ENCODE measurements around the gene RFXANK. TPM values are rescaled to one million over a fixed set of nuclear protein-coding genes. Genes with fewer than 3 reads are reported as not detected.

RFXANK gene
- total RNA-seq, 2 experiments from 2014 or later, result 105 to 114 TPM

DNA sequence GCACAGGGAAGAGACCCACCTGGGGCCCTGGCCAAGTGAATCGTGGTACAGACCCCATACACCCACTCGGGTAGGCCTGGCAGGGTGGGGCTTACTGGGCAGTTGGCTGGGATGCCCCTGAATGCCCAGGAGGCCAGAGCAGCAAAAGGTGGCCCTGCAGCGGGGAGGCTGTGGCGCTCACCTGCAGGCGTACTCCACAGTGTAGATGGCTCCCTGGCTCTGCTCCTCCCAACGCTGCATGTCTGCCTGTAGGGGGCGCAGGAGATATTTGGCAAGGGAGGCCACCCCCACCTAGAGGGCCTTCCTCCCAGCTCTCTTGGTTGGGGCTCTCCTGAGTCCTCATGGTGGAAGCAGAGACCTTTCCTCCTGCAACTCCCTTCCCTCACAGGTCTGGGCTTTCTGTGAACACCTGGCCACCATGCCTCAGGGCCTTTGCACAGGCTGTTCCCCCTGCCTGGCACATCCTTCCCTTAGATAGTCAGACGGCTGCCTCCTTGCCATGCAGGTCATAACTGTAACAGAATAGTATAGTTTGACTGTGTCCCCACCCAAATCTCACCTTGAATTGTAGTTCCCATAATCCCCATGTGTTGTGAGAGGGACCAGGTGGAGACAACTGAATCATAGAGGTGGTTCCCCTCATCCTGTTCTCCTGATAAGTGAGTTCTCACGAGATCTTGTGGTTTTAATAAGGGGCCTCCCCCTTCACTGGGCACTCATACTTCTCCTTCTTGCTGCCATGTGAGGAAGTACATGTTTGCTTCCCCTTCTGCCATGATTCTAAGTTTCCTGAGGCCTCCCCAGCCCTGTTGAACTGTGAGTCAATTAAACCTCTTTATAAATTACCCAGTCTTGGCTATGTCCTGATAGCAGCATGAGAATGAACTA, 6.0 kb upstream of the RFXANK start:
- TF ChIP-seq EZH2phosphoT487 (IDR thresholded peaks at IDR 0.05; ENCODE audit: borderline replicate concordance, low read depth, low read length), result no peak
- TF ChIP-seq, protein P1, sequence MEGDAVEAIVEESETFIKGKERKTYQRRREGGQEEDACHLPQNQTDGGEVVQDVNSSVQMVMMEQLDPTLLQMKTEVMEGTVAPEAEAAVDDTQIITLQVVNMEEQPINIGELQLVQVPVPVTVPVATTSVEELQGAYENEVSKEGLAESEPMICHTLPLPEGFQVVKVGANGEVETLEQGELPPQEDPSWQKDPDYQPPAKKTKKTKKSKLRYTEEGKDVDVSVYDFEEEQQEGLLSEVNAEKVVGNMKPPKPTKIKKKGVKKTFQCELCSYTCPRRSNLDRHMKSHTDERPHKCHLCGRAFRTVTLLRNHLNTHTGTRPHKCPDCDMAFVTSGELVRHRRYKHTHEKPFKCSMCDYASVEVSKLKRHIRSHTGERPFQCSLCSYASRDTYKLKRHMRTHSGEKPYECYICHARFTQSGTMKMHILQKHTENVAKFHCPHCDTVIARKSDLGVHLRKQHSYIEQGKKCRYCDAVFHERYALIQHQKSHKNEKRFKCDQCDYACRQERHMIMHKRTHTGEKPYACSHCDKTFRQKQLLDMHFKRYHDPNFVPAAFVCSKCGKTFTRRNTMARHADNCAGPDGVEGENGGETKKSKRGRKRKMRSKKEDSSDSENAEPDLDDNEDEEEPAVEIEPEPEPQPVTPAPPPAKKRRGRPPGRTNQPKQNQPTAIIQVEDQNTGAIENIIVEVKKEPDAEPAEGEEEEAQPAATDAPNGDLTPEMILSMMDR (conservative IDR thresholded peaks at IDR 0.05; ENCODE audit: low read length), result peak; percentile 80
- no TSS peak for BruUV-seq (replicated peaks)

DNA sequence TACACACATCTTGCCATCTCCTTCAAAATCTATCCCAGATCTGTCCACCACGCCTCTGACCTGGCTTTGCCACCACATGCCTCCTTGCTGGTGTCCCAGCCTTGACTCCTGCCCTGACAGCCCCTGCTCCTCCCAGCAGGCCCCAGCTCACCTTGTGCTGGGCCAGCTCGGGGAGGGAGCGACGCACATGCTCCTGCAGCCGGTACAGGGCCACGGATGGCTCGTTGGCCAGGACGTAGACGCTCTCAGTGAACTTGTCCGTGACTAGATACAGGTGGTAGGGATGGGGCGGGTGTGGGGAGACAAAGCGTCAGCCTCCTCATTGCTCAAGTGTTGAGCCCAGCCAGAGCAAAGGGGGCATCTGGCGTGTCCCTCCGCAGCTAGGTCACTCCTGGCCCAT, 5.3 kb upstream of the RFXANK start:
- ChIA-PET CTCF (ENCODE audit: unreplicated experiment) (no interaction called here), POLR2A (no interaction called here)
- Histone ChIP-seq H3K9me2 (ENCODE audit: insufficient read depth, low read length) (no peaks in the 10 kb centered on the region), H2AFZ (ENCODE audit: low read length) (no peak overlapping the region), H3K36me3 (ENCODE audit: insufficient read depth, low read length) (peaks cover 51% of the 10 kb centered on the region), H3K4me2 (ENCODE audit: low read length) (no peak overlapping the region), H3K9me3 (ENCODE audit: low read length) (no peaks in the 10 kb centered on the region), H4K20me1 (ENCODE audit: insufficient read depth, low read length) (no peaks in the 10 kb centered on the region), H3K4me1 (ENCODE audit: insufficient read depth, low read length, poor library complexity, severe bottlenecking) (peaks cover 15% of the 10 kb centered on the region), H3K79me2 (ENCODE audit: insufficient read depth, low read depth, low read length) (peaks cover 21% of the 10 kb centered on the region), H3K27ac (ENCODE audit: low read depth, low read length, poor library complexity, severe bottlenecking) (no peak overlapping the region), H3K4me3 (ENCODE audit: low read depth, low read length, poor library complexity, severe bottlenecking) (no peak overlapping the region)
- TF ChIP-seq EZH2phosphoT487 (IDR thresholded peaks at IDR 0.05; ENCODE audit: borderline replicate concordance, low read depth, low read length), result no peak
- TF ChIP-seq, protein P1 (conservative IDR thresholded peaks at IDR 0.05; ENCODE audit: low read length), result no peak
- no TSS peak for BruUV-seq (replicated peaks)
- no peak for DNase-seq (ENCODE audit: low spot score)
- intact Hi-C loops (cut with micrococcal nuclease; ENCODE audit: unreplicated experiment), result loop anchor here (1.0 kb wide), 1 partner anchor 39 kb away; no protein-coding TSS in a partner anchor

More for the DNA sequence above, 6.0 kb upstream of the RFXANK start:
- peaks cover 12% of the 10 kb centered on the region for H3K4me1 ChIP-seq (ENCODE audit: insufficient read depth, low read length, poor library complexity, severe bottlenecking)
- H3K9me3 ChIP-seq (ENCODE audit: low read length), result no peaks in the 10 kb centered on the region
- no peaks in the 10 kb centered on the region for H3K9me2 ChIP-seq (ENCODE audit: insufficient read depth, low read length)
- peaks cover 57% of the 10 kb centered on the region for H3K36me3 ChIP-seq (ENCODE audit: insufficient read depth, low read length)
- no peak overlapping the region for H3K4me3 ChIP-seq (ENCODE audit: low read depth, low read length, poor library complexity, severe bottlenecking)
- no peak overlapping the region for H3K4me2 ChIP-seq (ENCODE audit: low read length)
- peak; percentile 64 for DNase-seq (ENCODE audit: low spot score)
- H3K27ac ChIP-seq (ENCODE audit: low read depth, low read length, poor library complexity, severe bottlenecking), result no peak overlapping the region
- H3K79me2 ChIP-seq (ENCODE audit: insufficient read depth, low read depth, low read length), result peaks cover 15% of the 10 kb centered on the region
- ChIA-PET POLR2A (no interaction called here), CTCF (ENCODE audit: unreplicated experiment) (no interaction called here)
- H2AFZ ChIP-seq (ENCODE audit: low read length), result no peak overlapping the region
- intact Hi-C loops (cut with micrococcal nuclease; ENCODE audit: unreplicated experiment), result loop anchor here (1.0 kb wide), 1 partner anchor 39 kb away; no protein-coding TSS in a partner anchor
- H4K20me1 ChIP-seq (ENCODE audit: insufficient read depth, low read length), result no peaks in the 10 kb centered on the region

DNA sequence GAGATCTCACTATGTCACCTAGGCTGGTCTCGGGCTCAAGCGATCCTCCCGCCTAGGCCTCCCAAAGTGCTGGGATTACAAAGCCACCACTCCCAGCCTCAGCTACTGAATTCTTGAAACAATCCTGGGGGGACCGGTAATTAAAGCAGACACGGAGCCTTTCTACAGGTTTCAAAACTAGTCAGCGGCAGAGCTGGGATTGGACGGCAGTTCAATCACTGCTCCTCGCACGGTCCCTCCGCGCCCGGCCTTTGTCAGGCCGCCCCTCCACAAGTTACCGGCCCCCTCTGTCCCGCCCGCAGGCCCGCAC, 335 bp upstream of the RFXANK start:
- CTCF ChIA-PET (ENCODE audit: unreplicated experiment), result no interaction called here
- intact Hi-C loops (cut with micrococcal nuclease; ENCODE audit: unreplicated experiment), result loop anchor here (1.0 to 5.0 kb wide), 3 partner anchors 171 to 299 kb away; partner anchors contain the start of gene GATAD2A
- H2AFZ ChIP-seq (ENCODE audit: low read length), result peak overlapping the region; percentile 45; the same call in 1 of the 2 replicates
- BruUV-seq (replicated peaks), result no TSS peak
- no peak for TF ChIP-seq EZH2phosphoT487 (IDR thresholded peaks at IDR 0.05; ENCODE audit: borderline replicate concordance, low read depth, low read length)
- TF ChIP-seq, protein P1 (conservative IDR thresholded peaks at IDR 0.05; ENCODE audit: low read length), result no peak
- peak overlapping the region; percentile 84 for H3K4me2 ChIP-seq (ENCODE audit: low read length)
- H3K79me2 ChIP-seq (ENCODE audit: insufficient read depth, low read depth, low read length), result peaks cover 34% of the 10 kb centered on the region
- DNase-seq (ENCODE audit: low spot score), result no peak
- peak overlapping the region; percentile 89 for H3K27ac ChIP-seq (ENCODE audit: low read depth, low read length, poor library complexity, severe bottlenecking)
- H3K36me3 ChIP-seq (ENCODE audit: insufficient read depth, low read length), result peaks cover 22% of the 10 kb centered on the region
- H3K9me2 ChIP-seq (ENCODE audit: insufficient read depth, low read length), result no peaks in the 10 kb centered on the region
- no peaks in the 10 kb centered on the region for H3K9me3 ChIP-seq (ENCODE audit: low read length)
- H3K4me3 ChIP-seq (ENCODE audit: low read depth, low read length, poor library complexity, severe bottlenecking), result peak overlapping the region; percentile 93
- POLR2A ChIA-PET, result interaction anchor here (1.1 to 2.4 kb wide), 3 partner anchors 10 to 35 kb away, joined by 3 to 24 read pairs (median 3); partner anchors contain the start of gene NR2C2AP
- H3K4me1 ChIP-seq (ENCODE audit: insufficient read depth, low read length, poor library complexity, severe bottlenecking), result peaks cover 31% of the 10 kb centered on the region
- no peaks in the 10 kb centered on the region for H4K20me1 ChIP-seq (ENCODE audit: insufficient read depth, low read length)
